SK-N-SH treated with all-trans-retinoic acid at 6 μM for 48 hours (cell line): Measurements from ENCODE around the gene SEPTIN5.

ENCODE experiments used
- ATAC-seq: fragments of 200-7000 bp; cut with Tn5 transposase; 3 replicates; pipeline ENCODE4 v1.9.1; 2020; ENCODE audit warnings: mild to moderate bottlenecking, moderate library complexity
- ARNTL ChIP-seq: fragments of 450-650 bp; formaldehyde crosslinking; IDR thresholded peaks from 2 replicates; pipeline ENCODE4 v1.5.0; 2020; ENCODE audit warnings: low read depth, mild to moderate bottlenecking, moderate library complexity, borderline replicate concordance
- BACH2 ChIP-seq: fragments of 250-450 bp; sonication (Bioruptor Pico); IDR thresholded peaks from 2 replicates; pipeline ENCODE4 v1.9.0; 2021; ENCODE audit warnings: mild to moderate bottlenecking, borderline replicate concordance
- CREB5 ChIP-seq: fragments of 250-450 bp; sonication (Bioruptor Pico); IDR thresholded peaks from 2 replicates; pipeline ENCODE4 v1.5.1; 2020; ENCODE audit warnings: low read depth, mild to moderate bottlenecking, moderate library complexity
- CSRNP3 ChIP-seq: fragments of 250-450 bp; sonication (Bioruptor Pico); IDR thresholded peaks from 2 replicates; pipeline ENCODE4 v1.5.1; 2021; ENCODE audit warnings: mild to moderate bottlenecking, moderate library complexity
- ESRRG ChIP-seq: fragments of 250-450 bp; sonication (Bioruptor Pico); IDR thresholded peaks from 2 replicates; pipeline ENCODE4 v1.6.1; 2021; ENCODE audit warnings: mild to moderate bottlenecking
- GLIS3 ChIP-seq: fragments of 250-450 bp; sonication (Bioruptor Pico); IDR thresholded peaks from 2 replicates; pipeline ENCODE4 v1.5.0; 2020; ENCODE audit warnings: mild to moderate bottlenecking, moderate library complexity
- ISL1 ChIP-seq: fragments of 250-450 bp; sonication (Bioruptor Pico); IDR thresholded peaks from 2 replicates; pipeline ENCODE4 v2.1.2; 2022; ENCODE audit warnings: mild to moderate bottlenecking, moderate library complexity
- PATZ1 ChIP-seq: fragments of 250-450 bp; sonication (Bioruptor Pico); IDR thresholded peaks from 2 replicates; pipeline ENCODE4 v1.8.0; 2020; ENCODE audit warnings: mild to moderate bottlenecking, moderate library complexity, borderline replicate concordance
- POU6F1 ChIP-seq: fragments of 250-450 bp; sonication (Bioruptor Pico); IDR thresholded peaks from 2 replicates; pipeline ENCODE4 v1.8.0; 2021; ENCODE audit warnings: low read depth, mild to moderate bottlenecking, moderate library complexity, borderline replicate concordance
- PPARA ChIP-seq: fragments of 250-450 bp; sonication (Bioruptor Pico); IDR thresholded peaks from 2 replicates; pipeline ENCODE4 v1.5.0; 2020; ENCODE audit warnings: mild to moderate bottlenecking, borderline replicate concordance
- RARB ChIP-seq: fragments of 250-450 bp; sonication (Bioruptor Pico); IDR thresholded peaks from 2 replicates; pipeline ENCODE4 v1.8.0; 2021; ENCODE audit warnings: mild to moderate bottlenecking, moderate library complexity
- SNAI2 ChIP-seq: fragments of 250-450 bp; sonication (Bioruptor Pico); IDR thresholded peaks from 2 replicates; pipeline ENCODE4 v1.5.0; 2020; ENCODE audit warnings: mild to moderate bottlenecking, moderate library complexity
- TCF4 ChIP-seq: fragments of 250-450 bp; sonication (Bioruptor Pico); IDR thresholded peaks from 2 replicates; pipeline ENCODE4 v1.8.0; 2021; ENCODE audit warnings: mild to moderate bottlenecking, moderate library complexity, borderline replicate concordance
- TOX ChIP-seq: fragments of 250-450 bp; sonication (Bioruptor Pico); IDR thresholded peaks from 2 replicates; pipeline ENCODE4 v1.8.0; 2021; ENCODE audit warnings: mild to moderate bottlenecking, moderate library complexity, borderline replicate concordance
- TSHZ2 ChIP-seq: fragments of 250-450 bp; sonication (Bioruptor Pico); IDR thresholded peaks from 2 replicates; pipeline ENCODE4 v1.5.0; 2020; ENCODE audit warnings: mild to moderate bottlenecking, moderate library complexity
- ZC3H10 ChIP-seq: fragments of 250-450 bp; sonication (Bioruptor Pico); IDR thresholded peaks from 2 replicates; pipeline ENCODE4 v1.5.1; 2021; ENCODE audit warnings: mild to moderate bottlenecking, moderate library complexity
- ZNF565 ChIP-seq: fragments of 450-650 bp; formaldehyde crosslinking; conservative IDR thresholded peaks from 2 replicates; pipeline ENCODE4 v1.5.0; 2020; ENCODE audit warnings: low read depth, mild to moderate bottlenecking, moderate library complexity
- ZNF70 ChIP-seq: fragments of 450-650 bp; formaldehyde crosslinking; IDR thresholded peaks from 2 replicates; pipeline ENCODE4 v1.5.0; 2020; ENCODE audit warnings: mild to moderate bottlenecking, moderate library complexity
- ZNF8 ChIP-seq: fragments of 450-650 bp; formaldehyde crosslinking; IDR thresholded peaks from 2 replicates; pipeline ENCODE4 v1.5.0; 2020; ENCODE audit warnings: mild to moderate bottlenecking, moderate library complexity

Gene SEPTIN5

GRCh38 chr22:19754701-19755144 lies 40.4 kb downstream of the SEPTIN5 start (continued):
- TF ChIP-seq PATZ1 (CRISPR knock-in tag) (no peak), TOX (CRISPR knock-in tag) (no peak), CSRNP3 (CRISPR knock-in tag) (no peak), BACH2 (CRISPR knock-in tag) (no peak), ZNF565 (CRISPR knock-in tag) (no peak), RARB (CRISPR knock-in tag) (no peak), GLIS3 (no peak), SNAI2 (CRISPR knock-in tag) (no peak), ARNTL (CRISPR knock-in tag) (no peak), ESRRG (CRISPR knock-in tag) (no peak), ZC3H10 (no peak), TCF4 (CRISPR knock-in tag) (no peak)

GRCh38 chr22:19755145-19755710 lies 40.9 kb downstream of the SEPTIN5 start:
- TF ChIP-seq ESRRG (CRISPR knock-in tag) (no peak), POU6F1 (CRISPR knock-in tag) (no peak), ZC3H10 (no peak), SNAI2 (CRISPR knock-in tag) (no peak), TOX (CRISPR knock-in tag) (no peak)

GRCh38 chr22:19755722-19756287 lies 41.5 kb downstream of the SEPTIN5 start:
- TF ChIP-seq ZNF8, result no peak
- no peak for TF ChIP-seq GLIS3
- no peak for TF ChIP-seq CREB5
- TF ChIP-seq PPARA (CRISPR knock-in tag), result no peak
- no peak for TF ChIP-seq RARB (CRISPR knock-in tag)
- TF ChIP-seq ISL1 (CRISPR knock-in tag), result no peak
- TF ChIP-seq ZNF70 (CRISPR knock-in tag), result no peak
- TF ChIP-seq POU6F1 (CRISPR knock-in tag), result no peak
- TF ChIP-seq SNAI2 (CRISPR knock-in tag), result no peak
- no peak for TF ChIP-seq CSRNP3 (CRISPR knock-in tag)
- no peak for TF ChIP-seq ZNF565 (CRISPR knock-in tag)
- no peak for TF ChIP-seq TSHZ2 (CRISPR knock-in tag)
- TF ChIP-seq TCF4 (CRISPR knock-in tag), result no peak
- peak; percentile 35 for ATAC-seq

More at GRCh38 chr22:19755145-19755710, 40.9 kb downstream of the SEPTIN5 start:
- no peak for ATAC-seq
